ENCODE measurements around the gene NPLOC4.

The NPLOC4 gene

DNA sequence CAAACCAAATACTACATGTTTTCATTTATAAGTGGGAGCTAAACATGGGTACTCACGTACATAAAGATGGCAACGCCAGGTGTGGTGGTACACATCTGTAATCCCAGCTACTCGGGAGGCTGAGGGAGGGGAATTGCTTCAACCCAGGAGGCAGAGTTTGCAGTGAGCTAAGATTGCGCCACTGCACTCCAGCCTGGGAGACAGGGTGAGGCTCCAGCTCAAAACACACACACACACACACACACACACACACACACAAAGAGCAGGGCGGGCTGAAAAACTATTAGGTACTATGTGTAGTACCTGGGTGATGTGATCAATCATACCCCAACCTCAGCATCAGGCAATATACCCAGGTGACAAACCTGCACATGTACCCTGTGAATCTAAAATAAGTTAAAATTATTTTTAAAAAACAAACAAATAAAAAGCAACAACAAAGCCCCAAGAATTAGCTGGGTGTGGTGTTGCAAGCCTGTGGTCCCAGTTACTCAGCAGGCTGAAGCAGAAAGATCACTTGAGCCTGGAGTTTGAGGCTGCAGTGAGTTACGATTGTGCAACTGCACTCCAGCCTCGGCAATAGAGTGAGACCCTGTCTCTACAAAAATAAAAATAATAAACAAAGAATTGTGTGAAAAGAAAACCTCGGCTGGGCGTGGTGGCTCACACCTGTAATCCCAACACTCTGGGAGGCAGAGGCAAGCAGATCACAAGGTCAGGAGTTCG, 72.9 kb downstream of the NPLOC4 start:
- H2AFZ ChIP-seq (ENCODE audit: low read length), result no peak overlapping the region
- H3K36me3 ChIP-seq (ENCODE audit: insufficient read depth, low read length), result peaks cover 72% of the 10 kb centered on the region; the same call in 1 of the 2 replicates
- peaks cover 14% of the 10 kb centered on the region for H3F3A ChIP-seq (ENCODE audit: low read depth)
- H3K4me2 ChIP-seq (ENCODE audit: low read depth, low read length, poor library complexity, severe bottlenecking), result no peak overlapping the region
- H3K9me2 ChIP-seq (replicated peaks; ENCODE audit: low read depth, low read length), result no peaks in the 10 kb centered on the region
- peaks cover 28% of the 10 kb centered on the region for H3K4me1 ChIP-seq (ENCODE audit: insufficient read depth, low read length, poor library complexity, severe bottlenecking)
- TF ChIP-seq CTCF (conservative IDR thresholded peaks at IDR 0.05; ENCODE audit: low read length), result no peak
- TF ChIP-seq EZH2phosphoT487 (IDR thresholded peaks at IDR 0.05; ENCODE audit: borderline replicate concordance), result no peak
- no peaks in the 10 kb centered on the region for H3K79me2 ChIP-seq (ENCODE audit: insufficient read depth, low read length)
- no peak overlapping the region for H3K9ac ChIP-seq (ENCODE audit: low read depth, low read length, poor library complexity, severe bottlenecking)
- H3K4me3 ChIP-seq (ENCODE audit: low read length, poor library complexity, severe bottlenecking), result no peak overlapping the region
- H3K27me3 ChIP-seq (ENCODE audit: insufficient read depth, low read length, poor library complexity, severe bottlenecking), result no peaks in the 10 kb centered on the region
- no peaks in the 10 kb centered on the region for H3K9me3 ChIP-seq (ENCODE audit: insufficient read depth, low read depth, low read length)
- no peaks in the 10 kb centered on the region for H4K20me1 ChIP-seq (ENCODE audit: insufficient read depth, low read length, poor library complexity, severe bottlenecking)

DNA sequence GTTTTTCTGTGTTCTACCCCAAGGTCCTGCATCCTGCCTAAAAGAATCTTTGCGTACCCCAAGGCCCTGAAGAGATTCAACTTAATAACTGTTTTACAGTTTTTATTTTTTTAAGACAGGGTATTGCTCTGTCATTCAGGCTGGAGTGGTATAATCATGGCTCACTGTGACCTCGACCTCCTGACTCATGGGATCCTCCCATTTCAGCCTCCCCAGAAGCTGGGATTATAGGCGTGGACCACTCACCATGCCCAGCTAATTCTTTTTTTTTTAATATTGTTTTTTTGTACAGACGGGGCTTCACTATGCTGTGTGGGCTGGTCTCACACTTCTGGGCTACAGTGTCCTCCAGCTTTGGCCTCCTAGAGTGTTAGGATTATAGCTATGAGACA, 75.4 kb downstream of the NPLOC4 start:
- peaks cover 86% of the 10 kb centered on the region; the same call in 1 of the 2 replicates for H3K36me3 ChIP-seq (ENCODE audit: insufficient read depth, low read length)

GRCh38 chr17:81558941-81559806, 77.7 kb downstream of the NPLOC4 start:
- no peaks in the 10 kb centered on the region for H3K9me3 ChIP-seq (ENCODE audit: insufficient read depth, low read depth, low read length)
- H3K27me3 ChIP-seq (ENCODE audit: insufficient read depth, low read length, poor library complexity, severe bottlenecking), result no peaks in the 10 kb centered on the region
- no peak overlapping the region for H3K4me2 ChIP-seq (ENCODE audit: low read depth, low read length, poor library complexity, severe bottlenecking)
- H4K20me1 ChIP-seq (ENCODE audit: insufficient read depth, low read length, poor library complexity, severe bottlenecking), result no peaks in the 10 kb centered on the region
- H2AFZ ChIP-seq (ENCODE audit: low read length), result no peak overlapping the region
- H3K36me3 ChIP-seq (ENCODE audit: insufficient read depth, low read length), result peaks cover 68% of the 10 kb centered on the region; the same call in 1 of the 2 replicates
- no peak overlapping the region for H3K4me3 ChIP-seq (ENCODE audit: low read length, poor library complexity, severe bottlenecking)
- no peaks in the 10 kb centered on the region for H3F3A ChIP-seq (ENCODE audit: low read depth)
- TF ChIP-seq EZH2phosphoT487 (IDR thresholded peaks at IDR 0.05; ENCODE audit: borderline replicate concordance), result no peak
- no peak for TF ChIP-seq CTCF (conservative IDR thresholded peaks at IDR 0.05; ENCODE audit: low read length)
- H3K9me2 ChIP-seq (replicated peaks; ENCODE audit: low read depth, low read length), result no peaks in the 10 kb centered on the region
- no peaks in the 10 kb centered on the region for H3K79me2 ChIP-seq (ENCODE audit: insufficient read depth, low read length)
- no peak overlapping the region for H3K9ac ChIP-seq (ENCODE audit: low read depth, low read length, poor library complexity, severe bottlenecking)
- peaks cover 3% of the 10 kb centered on the region for H3K4me1 ChIP-seq (ENCODE audit: insufficient read depth, low read length, poor library complexity, severe bottlenecking)

More for the DNA sequence above, 75.4 kb downstream of the NPLOC4 start:
- TF ChIP-seq CTCF (conservative IDR thresholded peaks at IDR 0.05; ENCODE audit: low read length) (no peak), EZH2phosphoT487 (IDR thresholded peaks at IDR 0.05; ENCODE audit: borderline replicate concordance) (no peak)
- peaks cover 10% of the 10 kb centered on the region for H3K4me1 ChIP-seq (ENCODE audit: insufficient read depth, low read length, poor library complexity, severe bottlenecking)
- no peaks in the 10 kb centered on the region for H3K9me2 ChIP-seq (replicated peaks; ENCODE audit: low read depth, low read length)
- H3F3A ChIP-seq (ENCODE audit: low read depth), result peaks cover 5% of the 10 kb centered on the region; the same call in 1 of the 2 replicates
- no peak overlapping the region for H2AFZ ChIP-seq (ENCODE audit: low read length)
- no peaks in the 10 kb centered on the region for H3K9me3 ChIP-seq (ENCODE audit: insufficient read depth, low read depth, low read length)
- H3K4me3 ChIP-seq (ENCODE audit: low read length, poor library complexity, severe bottlenecking), result no peak overlapping the region
- H4K20me1 ChIP-seq (ENCODE audit: insufficient read depth, low read length, poor library complexity, severe bottlenecking), result no peaks in the 10 kb centered on the region
- H3K4me2 ChIP-seq (ENCODE audit: low read depth, low read length, poor library complexity, severe bottlenecking), result no peak overlapping the region
- H3K27me3 ChIP-seq (ENCODE audit: insufficient read depth, low read length, poor library complexity, severe bottlenecking), result no peaks in the 10 kb centered on the region
- no peaks in the 10 kb centered on the region for H3K79me2 ChIP-seq (ENCODE audit: insufficient read depth, low read length)
- H3K9ac ChIP-seq (ENCODE audit: low read depth, low read length, poor library complexity, severe bottlenecking), result no peak overlapping the region

Data from Loucy (cell line).